Panc1 (cell line): ENCODE data around the gene GRM1. TPM values are rescaled to one million over a fixed set of nuclear protein-coding genes. Genes with fewer than 3 reads are reported as not detected.

Experiments used
- ATAC-seq: fragments of 200-7000 bp; cut with Tn5 transposase; 2 replicates; pipeline ENCODE4 v1.9.1; 2020; ENCODE audit warnings: mild to moderate bottlenecking, moderate library complexity
- BruUV-seq: library from RNA; stranded (reverse); fragments of 400-500 nt; replicated peaks from 2 replicates; lab custom pipeline; 2021; lab: Mats Ljungman, UMichigan
- CTCF ChIA-PET: fragments of 300-600 bp; sonication (Branson Sonifier 250); formaldehyde crosslinking; loops from one replicate; lab custom pipeline; 2022; ENCODE audit warnings: antibody characterized with exemption; lab: Charles Lee
- POLR2A ChIA-PET: fragments of 300-600 bp; sonication (Branson Sonifier 250); formaldehyde crosslinking; loops from one replicate; lab custom pipeline; 2022; ENCODE audit warnings: antibody characterized with exemption; lab: Charles Lee
- DNase-seq: peaks from one replicate; pipeline ENCODE4 v3.0.0-alpha.2; 2010; ENCODE audit warnings: low read depth, low spot score
- H3K27ac ChIP-seq: 2 replicates; pipeline ENCODE4 v1.5.1; 2011; ENCODE audit warnings: mild to moderate bottlenecking, low read length, inconsistent platforms
- H3K27me3 ChIP-seq: fragments of 200-500 bp; sonication (Bioruptor generic); 2 replicates; pipeline ENCODE4 v1.6.0; 2014; ENCODE audit warnings: low read length, inconsistent platforms; ENCODE audit not compliant: control insufficient read depth, insufficient read depth
- H3K36me3 ChIP-seq: fragments of 200-500 bp; sonication (Bioruptor generic); 2 replicates; pipeline ENCODE4 v1.5.1; 2014; ENCODE audit warnings: inconsistent platforms, mild to moderate bottlenecking, low read length, moderate library complexity; ENCODE audit not compliant: control insufficient read depth, insufficient read depth
- H3K4me1 ChIP-seq: 2 replicates; pipeline ENCODE4 v1.5.1; 2011; ENCODE audit warnings: inconsistent platforms, mild to moderate bottlenecking, low read length, moderate library complexity; ENCODE audit not compliant: control insufficient read depth, insufficient read depth
- H3K4me3 ChIP-seq, 2 experiments: 2 replicates each; pipeline ENCODE4 v1.5.1; 2011 to 2012; ENCODE audit warnings: low read depth in 2 of 2, low read length in 2 of 2, mild to moderate bottlenecking in 2 of 2, inconsistent platforms in 1 of 2, moderate library complexity in 1 of 2
- H3K9me3 ChIP-seq: fragments of 200-500 bp; sonication (Bioruptor generic); 2 replicates; pipeline ENCODE4 v1.5.1; 2014; ENCODE audit warnings: low read depth, mild to moderate bottlenecking, inconsistent platforms, low read length, moderate library complexity; ENCODE audit not compliant: control insufficient read depth, insufficient read depth
- POLR2AphosphoS5 ChIP-seq: IDR thresholded peaks from 2 replicates; pipeline ENCODE4 v1.6.1; 2012; ENCODE audit warnings: mild to moderate bottlenecking, low read depth, low read length, moderate library complexity
- SIN3A ChIP-seq: IDR thresholded peaks from 2 replicates; pipeline ENCODE4 v1.6.1; 2012; ENCODE audit warnings: low read depth, mild to moderate bottlenecking, low read length, moderate library complexity, borderline replicate concordance; ENCODE audit not compliant: insufficient read depth
- TCF7L2 ChIP-seq: IDR thresholded peaks from 2 replicates; pipeline ENCODE4 v1.6.1; 2011; ENCODE audit warnings: mild to moderate bottlenecking, low read depth, low read length, inconsistent platforms
- in situ Hi-C: cut with HindIII; loops from 2 replicates; pipeline ENCODE4 v1.10.0; 2016; ENCODE audit warnings: low sequenced_read_pairs, low pct_unique_long_range_greater_than_20kb
- intact Hi-C: fragments of 100-400 bp; cut with micrococcal nuclease; formaldehyde crosslinking; loops from one replicate; pipeline ENCODE4 v1.10.0; 2022; ENCODE audit not compliant: unreplicated experiment
- total RNA-seq: library from RNA; stranded (reverse); gene quantifications from one replicate; pipeline ENCODE4 v1.2.1, GENCODE V29; 2021; ENCODE audit not compliant: unreplicated experiment
- TF ChIP-seq, protein P1 (sequence below): fragments of 450-650 bp; IDR thresholded peaks from 2 replicates; pipeline ENCODE4 v1.5.1; 2017; ENCODE audit warnings: mild to moderate bottlenecking
- TF ChIP-seq, protein P2 (sequence below), 2 experiments: IDR thresholded peaks; 2 replicates each; pipeline ENCODE4 v1.6.1; 2011 to 2012; ENCODE audit warnings: low read depth in 2 of 2, control low read depth in 1 of 2, low read length in 1 of 2, mild to moderate bottlenecking in 1 of 2, moderate library complexity in 1 of 2; ENCODE audit not compliant: insufficient read depth in 1 of 2

The GRM1 gene
- total RNA-seq, 1 experiment from 2014 or later: not detected

DNA sequence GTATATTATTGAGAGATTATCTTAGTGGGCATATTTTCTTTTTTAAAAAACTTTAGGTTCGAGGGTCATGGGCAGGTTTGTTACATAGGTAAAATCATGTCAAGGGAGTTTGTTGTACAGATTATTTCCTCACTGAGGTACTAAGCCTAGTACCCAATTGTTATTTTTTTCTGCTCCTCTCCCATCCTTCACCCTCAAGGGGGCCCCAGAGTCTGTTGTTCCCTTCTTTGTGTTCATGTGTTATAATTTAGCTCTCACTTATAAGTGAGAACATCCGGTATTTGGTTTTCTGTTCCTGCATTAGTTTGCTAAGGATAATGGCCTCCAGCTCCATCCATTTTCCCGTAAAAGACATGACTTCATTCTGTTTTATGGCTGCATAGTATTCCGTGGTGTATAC is 266.8 kb downstream of the GRM1 start:
- H3K4me3 ChIP-seq: no peak overlapping the region
- no TSS peak for BruUV-seq
- CTCF ChIA-PET: interaction anchor here (0.6 kb wide), 1 partner anchor 79 kb away, joined by 3 read pairs; no protein-coding TSS in a partner anchor
- no peak for TF ChIP-seq POLR2AphosphoS5
- TF ChIP-seq, protein P1, sequence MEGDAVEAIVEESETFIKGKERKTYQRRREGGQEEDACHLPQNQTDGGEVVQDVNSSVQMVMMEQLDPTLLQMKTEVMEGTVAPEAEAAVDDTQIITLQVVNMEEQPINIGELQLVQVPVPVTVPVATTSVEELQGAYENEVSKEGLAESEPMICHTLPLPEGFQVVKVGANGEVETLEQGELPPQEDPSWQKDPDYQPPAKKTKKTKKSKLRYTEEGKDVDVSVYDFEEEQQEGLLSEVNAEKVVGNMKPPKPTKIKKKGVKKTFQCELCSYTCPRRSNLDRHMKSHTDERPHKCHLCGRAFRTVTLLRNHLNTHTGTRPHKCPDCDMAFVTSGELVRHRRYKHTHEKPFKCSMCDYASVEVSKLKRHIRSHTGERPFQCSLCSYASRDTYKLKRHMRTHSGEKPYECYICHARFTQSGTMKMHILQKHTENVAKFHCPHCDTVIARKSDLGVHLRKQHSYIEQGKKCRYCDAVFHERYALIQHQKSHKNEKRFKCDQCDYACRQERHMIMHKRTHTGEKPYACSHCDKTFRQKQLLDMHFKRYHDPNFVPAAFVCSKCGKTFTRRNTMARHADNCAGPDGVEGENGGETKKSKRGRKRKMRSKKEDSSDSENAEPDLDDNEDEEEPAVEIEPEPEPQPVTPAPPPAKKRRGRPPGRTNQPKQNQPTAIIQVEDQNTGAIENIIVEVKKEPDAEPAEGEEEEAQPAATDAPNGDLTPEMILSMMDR: no peak
- TF ChIP-seq, protein P2, sequence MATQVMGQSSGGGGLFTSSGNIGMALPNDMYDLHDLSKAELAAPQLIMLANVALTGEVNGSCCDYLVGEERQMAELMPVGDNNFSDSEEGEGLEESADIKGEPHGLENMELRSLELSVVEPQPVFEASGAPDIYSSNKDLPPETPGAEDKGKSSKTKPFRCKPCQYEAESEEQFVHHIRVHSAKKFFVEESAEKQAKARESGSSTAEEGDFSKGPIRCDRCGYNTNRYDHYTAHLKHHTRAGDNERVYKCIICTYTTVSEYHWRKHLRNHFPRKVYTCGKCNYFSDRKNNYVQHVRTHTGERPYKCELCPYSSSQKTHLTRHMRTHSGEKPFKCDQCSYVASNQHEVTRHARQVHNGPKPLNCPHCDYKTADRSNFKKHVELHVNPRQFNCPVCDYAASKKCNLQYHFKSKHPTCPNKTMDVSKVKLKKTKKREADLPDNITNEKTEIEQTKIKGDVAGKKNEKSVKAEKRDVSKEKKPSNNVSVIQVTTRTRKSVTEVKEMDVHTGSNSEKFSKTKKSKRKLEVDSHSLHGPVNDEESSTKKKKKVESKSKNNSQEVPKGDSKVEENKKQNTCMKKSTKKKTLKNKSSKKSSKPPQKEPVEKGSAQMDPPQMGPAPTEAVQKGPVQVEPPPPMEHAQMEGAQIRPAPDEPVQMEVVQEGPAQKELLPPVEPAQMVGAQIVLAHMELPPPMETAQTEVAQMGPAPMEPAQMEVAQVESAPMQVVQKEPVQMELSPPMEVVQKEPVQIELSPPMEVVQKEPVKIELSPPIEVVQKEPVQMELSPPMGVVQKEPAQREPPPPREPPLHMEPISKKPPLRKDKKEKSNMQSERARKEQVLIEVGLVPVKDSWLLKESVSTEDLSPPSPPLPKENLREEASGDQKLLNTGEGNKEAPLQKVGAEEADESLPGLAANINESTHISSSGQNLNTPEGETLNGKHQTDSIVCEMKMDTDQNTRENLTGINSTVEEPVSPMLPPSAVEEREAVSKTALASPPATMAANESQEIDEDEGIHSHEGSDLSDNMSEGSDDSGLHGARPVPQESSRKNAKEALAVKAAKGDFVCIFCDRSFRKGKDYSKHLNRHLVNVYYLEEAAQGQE (IDR thresholded peaks at IDR 0.05; ENCODE audit: insufficient read depth in 1 of 2, low read depth in 2 of 2, low read length in 1 of 2): no peak
- H3K36me3 ChIP-seq: no peaks in the 10 kb centered on the region
- H3K27ac ChIP-seq: no peak overlapping the region
- no peaks in the 10 kb centered on the region for H3K9me3 ChIP-seq
- no peaks in the 10 kb centered on the region for H3K27me3 ChIP-seq
- POLR2A ChIA-PET: interaction anchor here (0.7 kb wide), 1 partner anchor 414 kb away, joined by 3 read pairs; no protein-coding TSS in a partner anchor
- in situ Hi-C loops (no loop called here), intact Hi-C loops (no loop called here)
- no peaks in the 10 kb centered on the region for H3K4me1 ChIP-seq
- DNase-seq: no peak
- no peak for ATAC-seq

DNA sequence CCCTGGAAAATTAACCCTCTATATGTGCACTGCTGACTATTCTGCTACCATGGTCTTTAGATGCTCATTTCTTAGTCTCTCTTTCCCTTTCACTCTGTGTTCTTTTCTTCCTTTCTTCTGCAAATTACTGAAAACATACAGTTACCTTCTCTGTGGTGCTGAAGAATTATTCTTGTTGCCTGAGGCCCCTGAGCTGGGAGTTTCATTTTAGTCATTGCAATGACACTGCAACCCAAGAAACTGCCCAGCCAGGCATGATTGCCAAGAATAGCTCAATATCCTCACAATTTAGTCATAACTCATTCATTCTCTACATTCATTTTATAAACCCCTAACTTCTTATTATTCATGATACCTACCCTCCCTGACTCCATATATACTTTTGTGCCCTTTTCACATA is 269.0 kb downstream of the GRM1 start:
- Histone ChIP-seq H3K36me3 (no peaks in the 10 kb centered on the region), H3K27me3 (no peaks in the 10 kb centered on the region), H3K4me3 (no peak overlapping the region), H3K9me3 (no peaks in the 10 kb centered on the region), H3K4me1 (no peaks in the 10 kb centered on the region), H3K27ac (no peak overlapping the region)
- DNase-seq (no peak), ATAC-seq (no peak)
- ChIA-PET CTCF (no interaction called here), POLR2A (no interaction called here)
- intact Hi-C loops: no loop called here
- TF ChIP-seq, protein P2 (IDR thresholded peaks at IDR 0.05; ENCODE audit: insufficient read depth in 1 of 2, low read depth in 2 of 2, low read length in 1 of 2): no peak
- TF ChIP-seq TCF7L2 (no peak), SIN3A (no peak), POLR2AphosphoS5 (no peak)
- TF ChIP-seq, protein P1: no peak
- in situ Hi-C loops: no loop called here
- no TSS peak for BruUV-seq
